H1 (cell line): Measurements from ENCODE around the gene EPHA2. TPM values are rescaled to one million over a fixed set of nuclear protein-coding genes. Genes with fewer than 3 reads are reported as not detected.

Experiments used
- CTCF ChIA-PET: fragments of 300-600 bp; sonication (Branson Sonifier 250); formaldehyde crosslinking; loops from one replicate; lab custom pipeline; 2021; ENCODE audit not compliant: partially characterized antibody; lab: Charles Lee
- POLR2A ChIA-PET: fragments of 300-600 bp; sonication (Branson Sonifier 250); formaldehyde crosslinking; loops from one replicate; lab custom pipeline; 2021; ENCODE audit warnings: inconsistent platforms; ENCODE audit not compliant: partially characterized antibody; lab: Charles Lee
- DNase-seq, 2 experiments: peaks; one replicate each; pipeline versions ENCODE4 v3.0.0 to v3.0.0-alpha.2; 2010 to 2022; ENCODE audit warnings: low spot score in 2 of 2, low read depth in 1 of 2, mixed read lengths in 1 of 2
- FAIRE-seq: peaks from 2 replicates; lab custom pipeline; 2011; peaks lifted over from hg19 to GRCh38; lab: Jason Lieb, UNC
- H2AFZ ChIP-seq: 2 replicates; pipeline ENCODE4 v1.8.1; 2012; ENCODE audit warnings: low read length, inconsistent platforms
- H2AK5ac ChIP-seq: 2 replicates; pipeline ENCODE4 v1.6.1; 2013; ENCODE audit warnings: low read depth, low read length
- H2BK120ac ChIP-seq: replicated peaks from 2 replicates; pipeline ENCODE3; 2013; ENCODE audit warnings: low read depth, low read length, inconsistent platforms
- H2BK12ac ChIP-seq: 2 replicates; pipeline ENCODE4 v1.6.1; 2013; ENCODE audit warnings: low read depth, low read length
- H2BK15ac ChIP-seq: 2 replicates; pipeline ENCODE4 v1.6.1; 2013; ENCODE audit warnings: low read length
- H2BK20ac ChIP-seq: 2 replicates; pipeline ENCODE4 v1.6.1; 2013; ENCODE audit warnings: low read length
- H2BK5ac ChIP-seq: 2 replicates; pipeline ENCODE4 v1.6.1; 2013; ENCODE audit warnings: low read depth, low read length
- H3K14ac ChIP-seq: 2 replicates; pipeline ENCODE4 v1.6.1; 2013; ENCODE audit warnings: inconsistent platforms; ENCODE audit not compliant: insufficient read length
- H3K18ac ChIP-seq: 2 replicates; pipeline ENCODE4 v1.6.1; 2013; ENCODE audit warnings: low read length; ENCODE audit errors: extremely low read depth
- H3K23ac ChIP-seq: 2 replicates; pipeline ENCODE4 v1.6.1; 2013; ENCODE audit warnings: inconsistent platforms; ENCODE audit not compliant: insufficient read length
- H3K23me2 ChIP-seq: 2 replicates; pipeline ENCODE4 v1.6.1; 2013; ENCODE audit warnings: low read depth, low read length
- H3K27ac ChIP-seq: 2 replicates; pipeline ENCODE4 v1.6.1; 2011; ENCODE audit warnings: low read depth, low read length, inconsistent platforms
- H3K27me3 ChIP-seq, 4 experiments: replicated peaks in 1 of 4; 1 replicate in 1 of 4; 2 replicates in 3 of 4; pipeline versions ENCODE4 v1.6.1 to v1.8.1; 2011 to 2013; ENCODE audit warnings: low read length in 3 of 4, mild to moderate bottlenecking in 3 of 4, inconsistent platforms in 2 of 4, mixed read lengths in 2 of 4, moderate library complexity in 1 of 4; ENCODE audit not compliant: control insufficient read depth in 3 of 4, insufficient read depth in 3 of 4; ENCODE audit errors: extremely low read depth in 1 of 4
- H3K36me3 ChIP-seq, 4 experiments: 2 replicates each; pipeline versions ENCODE4 v1.6.1 to v1.8.1; 2011 to 2013; ENCODE audit warnings: mild to moderate bottlenecking in 4 of 4, low read length in 3 of 4, moderate library complexity in 2 of 4, control low read depth in 1 of 4, inconsistent platforms in 1 of 4; ENCODE audit not compliant: insufficient read depth in 4 of 4, control insufficient read depth in 2 of 4
- H3K4ac ChIP-seq: replicated peaks from 2 replicates; pipeline ENCODE3; 2013; ENCODE audit warnings: low read length, low read depth, mixed read lengths, inconsistent platforms; ENCODE audit not compliant: insufficient read length
- H3K4me1 ChIP-seq, 4 experiments: replicated peaks in 1 of 4; 1 replicate in 1 of 4; 2 replicates in 3 of 4; pipeline versions ENCODE4 v1.6.1 to v1.8.1; 2011 to 2013; ENCODE audit warnings: low read length in 3 of 4, inconsistent platforms in 2 of 4, mixed read lengths in 1 of 4; ENCODE audit not compliant: insufficient read depth in 4 of 4, control insufficient read depth in 3 of 4
- H3K4me2 ChIP-seq, 2 experiments: 2 replicates each; pipeline versions ENCODE4 v1.6.1 to v1.8.1; 2011 to 2013; ENCODE audit warnings: low read depth in 2 of 2, low read length in 2 of 2, control low read depth in 1 of 2, inconsistent platforms in 1 of 2, mild to moderate bottlenecking in 1 of 2; ENCODE audit not compliant: insufficient read depth in 1 of 2
- H3K4me3 ChIP-seq, 4 experiments: fragments of 200-600, 300-600 bp in 1 of 4; sonication (generic), shearing (Covaris generic), sonication (Bioruptor Twin) in 1 of 4; 2 replicates each; pipeline versions ENCODE4 v1.5.1 to v1.8.1; 2011 to 2016; ENCODE audit warnings: low read length in 4 of 4, low read depth in 3 of 4, control low read depth in 2 of 4, inconsistent platforms in 2 of 4, mild to moderate bottlenecking in 2 of 4, mixed read lengths in 1 of 4, moderate library complexity in 1 of 4; ENCODE audit not compliant: insufficient read depth in 2 of 4; ENCODE audit errors: extremely low read depth in 1 of 4
- H3K56ac ChIP-seq: replicated peaks from 2 replicates; pipeline ENCODE3; 2013; ENCODE audit warnings: low read depth, mild to moderate bottlenecking, mixed read lengths, low read length, inconsistent platforms; ENCODE audit not compliant: insufficient read length
- H3K79me1 ChIP-seq: 2 replicates; pipeline ENCODE4 v1.6.1; 2013; ENCODE audit warnings: low read depth, low read length, control low read depth
- H3K79me2 ChIP-seq, 2 experiments: 2 replicates each; pipeline versions ENCODE4 v1.6.1 to v1.8.1; 2012 to 2013; ENCODE audit warnings: low read length in 2 of 2, mild to moderate bottlenecking in 2 of 2, inconsistent platforms in 1 of 2; ENCODE audit not compliant: insufficient read depth in 2 of 2, control insufficient read depth in 1 of 2
- H3K9ac ChIP-seq, 4 experiments: replicated peaks in 1 of 4; 1 replicate in 1 of 4; 2 replicates in 3 of 4; pipeline versions ENCODE4 v1.6.1 to v1.8.1; 2011 to 2013; ENCODE audit warnings: low read depth in 3 of 4, low read length in 3 of 4, control low read depth in 2 of 4, mild to moderate bottlenecking in 2 of 4, moderate library complexity in 2 of 4, inconsistent platforms in 1 of 4; ENCODE audit errors: extremely low read depth in 1 of 4
- H3K9me3 ChIP-seq, 2 experiments: 2 replicates each; pipeline versions ENCODE4 v1.6.1 to v1.8.1; 2012 to 2013; ENCODE audit warnings: mild to moderate bottlenecking in 2 of 2, moderate library complexity in 2 of 2, control low read depth in 1 of 2, inconsistent platforms in 1 of 2, low read depth in 1 of 2, low read length in 1 of 2, mixed read lengths in 1 of 2; ENCODE audit not compliant: insufficient read depth in 2 of 2
- H4K20me1 ChIP-seq, 2 experiments: replicated peaks in 1 of 2; 2 replicates each; pipeline versions ENCODE3 to v1.8.1; 2011 to 2013; ENCODE audit warnings: inconsistent platforms in 2 of 2, low read length in 2 of 2, mild to moderate bottlenecking in 1 of 2; ENCODE audit not compliant: insufficient read depth in 2 of 2, control insufficient read depth in 1 of 2
- H4K5ac ChIP-seq: 2 replicates; pipeline ENCODE4 v1.6.1; 2013; ENCODE audit warnings: low read length, low read depth, mixed read lengths, inconsistent platforms; ENCODE audit not compliant: insufficient read length
- H4K8ac ChIP-seq: 2 replicates; pipeline ENCODE4 v1.8.0; 2013; ENCODE audit warnings: mild to moderate bottlenecking, moderate library complexity, low read length, inconsistent platforms; ENCODE audit not compliant: insufficient read depth; ENCODE audit errors: extremely low read depth
- H4K91ac ChIP-seq: replicated peaks from 2 replicates; pipeline ENCODE3; 2013; ENCODE audit warnings: low read length, mixed read lengths, inconsistent platforms; ENCODE audit not compliant: insufficient read length
- BACH1 ChIP-seq: IDR thresholded peaks from 2 replicates; pipeline ENCODE4 v1.6.1; 2012; ENCODE audit warnings: low read length, improper control_type of control experiment
- BRCA1 ChIP-seq: IDR thresholded peaks from 2 replicates; pipeline ENCODE4 v1.6.1; 2012; ENCODE audit warnings: low read depth, low read length, improper control_type of control experiment
- CREB1 ChIP-seq: IDR thresholded peaks from 2 replicates; pipeline ENCODE4 v1.6.1; 2012; ENCODE audit warnings: inconsistent platforms
- EZH2 ChIP-seq: fragments of 200-600 bp; sonication (generic); IDR thresholded peaks from 2 replicates; pipeline ENCODE4 v1.7.1; 2012; ENCODE audit warnings: low read depth, mild to moderate bottlenecking, moderate library complexity, low read length, inconsistent platforms; ENCODE audit not compliant: severe bottlenecking
- GTF2F1 ChIP-seq: IDR thresholded peaks from 2 replicates; pipeline ENCODE4 v1.6.1; 2012; ENCODE audit warnings: low read depth, low read length, improper control_type of control experiment, borderline replicate concordance
- JUND ChIP-seq: IDR thresholded peaks from 2 replicates; pipeline ENCODE4 v1.6.1; 2011; ENCODE audit warnings: mild to moderate bottlenecking, improper control_type of control experiment, low read length
- KDM4A ChIP-seq: IDR thresholded peaks from one replicate; pipeline ENCODE4 v1.7.1; 2012; ENCODE audit warnings: low read depth, mild to moderate bottlenecking, moderate library complexity, low read length, inconsistent platforms; ENCODE audit not compliant: severe bottlenecking
- POLR2A ChIP-seq, 2 experiments: IDR thresholded peaks; 1 replicate in 1 of 2; 2 replicates in 1 of 2; pipeline ENCODE4 v1.6.1; 2011; ENCODE audit warnings: low read depth in 2 of 2, low read length in 2 of 2, mild to moderate bottlenecking in 2 of 2; ENCODE audit errors: control extremely low read depth in 1 of 2
- RNF2 ChIP-seq: fragments of 200-900, 300-1000 bp; sonication (generic); IDR thresholded peaks from 2 replicates; pipeline ENCODE4 v1.7.1; 2016; ENCODE audit warnings: borderline replicate concordance, low read depth, mild to moderate bottlenecking, antibody characterized with exemption, low read length; ENCODE audit not compliant: poor library complexity, severe bottlenecking; ENCODE audit errors: missing control alignments
- SIRT6 ChIP-seq: IDR thresholded peaks from one replicate; pipeline ENCODE4 v1.7.1; 2012; ENCODE audit warnings: low read length, inconsistent platforms
- SP1 ChIP-seq: IDR thresholded peaks from 2 replicates; pipeline ENCODE4 v1.6.1; 2011; ENCODE audit warnings: low read depth, low read length
- SUZ12 ChIP-seq: fragments of 200-600 bp; sonication (generic); IDR thresholded peaks from 2 replicates; pipeline ENCODE4 v1.6.1; 2012; ENCODE audit warnings: mild to moderate bottlenecking, inconsistent platforms, low read length, moderate library complexity, mixed read lengths
- TAF1 ChIP-seq: IDR thresholded peaks from 2 replicates; pipeline ENCODE4 v1.6.1; 2011; ENCODE audit warnings: mild to moderate bottlenecking, low read depth, low read length
- TBP ChIP-seq: IDR thresholded peaks from 2 replicates; pipeline ENCODE4 v1.6.1; 2011; ENCODE audit warnings: low read depth, low read length, improper control_type of control experiment
- TCF12 ChIP-seq: IDR thresholded peaks from 2 replicates; pipeline ENCODE4 v1.6.1; 2011; ENCODE audit warnings: low read depth, mild to moderate bottlenecking, low read length
- ZNF274 ChIP-seq: IDR thresholded peaks from 2 replicates; pipeline ENCODE4 v1.7.0; 2012; ENCODE audit warnings: low read length, borderline replicate concordance; ENCODE audit errors: extremely low read depth
- WGBS, 2 experiments: shearing (Covaris generic) in 1 of 2; methylation state at CpG; one replicate each; pipeline versions ENCODE4 v1.1.6 to v1.1.7; 2013 to 2015; ENCODE audit warnings: low lambda C conversion rate in 2 of 2, mixed read lengths in 2 of 2, inconsistent platforms in 1 of 2, low coverage in 1 of 2, missing lambda C conversion rate in 1 of 2; ENCODE audit not compliant: insufficient replicate concordance in 2 of 2, insufficient coverage in 1 of 2, insufficient read length in 1 of 2; ENCODE audit errors: extremely low coverage in 1 of 2, missing lambda C conversion rate in 1 of 2; 5-methylcytosine and 5-hydroxymethylcytosine counted together
- polyA plus RNA-seq, 7 experiments: library from polyadenylated mRNA; depleted of rRNA in 3 of 7; stranded (reverse) in 5 of 7; unstranded in 2 of 7; fragments of >200 nt in 5 of 7; fragments of 200-250 nt in 2 of 7; gene quantifications; 1 replicate in 5 of 7; 2 replicates in 1 of 7; 4 replicates in 1 of 7; pipeline versions ENCODE4 v1.2.1 to v1.2.3, GENCODE V29; 2011 to 2013; ENCODE audit warnings: missing spikeins in 2 of 7, mixed read lengths in 2 of 7
- total RNA-seq: library from RNA; stranded (reverse); fragmentation: NEBNext Ultra II Directional; extraction: Animal tissue kit (Norgen Biotek cat#: 25700); gene quantifications from 2 replicates; pipeline ENCODE4 v1.2.1, GENCODE V29; 2021

EPHA2 gene
- total and polyA plus RNA-seq, 2 of the 8 experiments (the other 6 are each of a cell fraction or from before 2014, with no cell fraction given): 26.8 to 33.6 TPM

DNA sequence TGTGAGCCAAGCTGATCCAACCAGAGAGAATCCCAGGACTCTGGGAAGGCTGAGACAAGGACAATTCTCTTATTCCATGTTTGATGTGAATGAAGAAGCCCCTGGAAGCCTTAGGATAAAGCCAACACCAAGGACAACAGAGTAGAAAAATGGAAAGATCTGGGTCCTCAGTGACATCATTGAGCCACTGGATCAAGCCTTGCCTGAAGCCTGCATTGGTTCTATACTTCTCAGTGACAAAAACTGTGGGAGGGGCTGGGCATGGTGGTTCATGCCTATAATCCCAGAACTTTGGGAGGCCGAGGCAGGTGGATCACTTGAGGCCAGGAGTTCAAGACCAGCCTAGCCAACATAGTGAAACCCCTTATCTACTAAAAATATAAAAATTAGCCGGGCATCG, 41.0 kb upstream of the EPHA2 start:
- H2BK12ac ChIP-seq: no peak overlapping the region
- CTCF ChIA-PET: interaction anchor here (1.2 to 1.6 kb wide), 2 partner anchors 16 to 118 kb away, joined by 3 to 5 read pairs; no protein-coding TSS in a partner anchor

More for the DNA sequence above, 41.0 kb upstream of the EPHA2 start:
- no peak overlapping the region for H2BK5ac ChIP-seq
- peaks cover 0 to 3% of the 10 kb centered on the region in 2 experiments for H4K20me1 ChIP-seq
- DNase-seq (no peak), FAIRE-seq (no peak)
- no peak overlapping the region for H2AK5ac ChIP-seq
- H3K79me2 ChIP-seq: no peaks in the 10 kb centered on the region
- H3K4me3 ChIP-seq: no peak overlapping the region
- 65% methylated on average over 3 of the region's 3 CpGs; no CpG with 5 or more reads in 1 of the 2 experiments for WGBS, 2 experiments
- no peak overlapping the region for H3K18ac ChIP-seq
- H2AFZ ChIP-seq: no peak overlapping the region
- H3K27me3 ChIP-seq: no peaks in the 10 kb centered on the region
- no peaks in the 10 kb centered on the region for H3K9me3 ChIP-seq
- no peak overlapping the region for H2BK15ac ChIP-seq
- H3K14ac ChIP-seq: no peak overlapping the region
- H4K91ac ChIP-seq: no peak overlapping the region
- no peaks in the 10 kb centered on the region for H3K4me1 ChIP-seq
- no peaks in the 10 kb centered on the region; the same call in 1 of the 2 replicates for H3K79me1 ChIP-seq
- H2BK120ac ChIP-seq: no peak overlapping the region
- H2BK20ac ChIP-seq: no peak overlapping the region
- H3K27ac ChIP-seq: no peak overlapping the region
- peaks cover 8 to 22% (median 13%) of the 10 kb centered on the region in 4 experiments; a peak in 4 of 8 replicates for H3K36me3 ChIP-seq
- H3K23me2 ChIP-seq: no peaks in the 10 kb centered on the region
- no peak overlapping the region for H3K56ac ChIP-seq
- H4K8ac ChIP-seq: no peak overlapping the region
- no peak overlapping the region for H3K9ac ChIP-seq
- H3K4ac ChIP-seq: no peak overlapping the region
- no peak overlapping the region for H4K5ac ChIP-seq
- no peak overlapping the region for H3K4me2 ChIP-seq
- no peak for TF ChIP-seq SIRT6
- no peak for TF ChIP-seq SUZ12
- no peak for TF ChIP-seq TCF12
- TF ChIP-seq SP1: no peak
- TF ChIP-seq TAF1: no peak
- no peak for TF ChIP-seq EZH2
- TF ChIP-seq CREB1: no peak
- TF ChIP-seq ZNF274: no peak
- TF ChIP-seq POLR2A (IDR thresholded peaks at IDR 0.05; ENCODE audit: control extremely low read depth in 1 of 2, low read depth in 2 of 2, low read length in 2 of 2): no peak
- TF ChIP-seq GTF2F1: no peak
- no peak for TF ChIP-seq KDM4A
- no peak for TF ChIP-seq RNF2
- no peak for TF ChIP-seq BRCA1
- no peak for TF ChIP-seq TBP
- TF ChIP-seq BACH1: no peak
- TF ChIP-seq JUND: no peak
- POLR2A ChIA-PET: interaction anchor here (0.6 to 1.8 kb wide), 7 partner anchors 10 to 119 kb away, joined by 3 to 9 read pairs (median 4); partner anchors contain the start of gene ARHGEF19
- H3K23ac ChIP-seq: no peak overlapping the region
